K562 (cell line): ENCODE results near the gene SLC26A1. TPM values are rescaled to one million over a fixed set of nuclear protein-coding genes. Genes with fewer than 3 reads are reported as not detected.

Experiments
- ARID1B ChIP-seq: fragments of 450-650 bp; IDR thresholded peaks from 2 replicates; pipeline ENCODE4 v1.6.1; 2016; ENCODE audit warnings: antibody characterized with exemption, mild to moderate bottlenecking, inconsistent platforms
- BHLHE40 ChIP-seq: IDR thresholded peaks from 2 replicates; pipeline ENCODE4 v1.6.1; 2011; ENCODE audit warnings: low read length, improper control_type of control experiment
- BRCA1 ChIP-seq, 2 experiments: fragments of 450-650 bp in 1 of 2; sonication (generic) in 1 of 2; formaldehyde crosslinking in 1 of 2; IDR thresholded peaks; 2 replicates each; pipeline versions ENCODE4 v1.5.0 to v1.6.1; 2017 to 2020; ENCODE audit warnings: mild to moderate bottlenecking in 1 of 2, missing genetic modification reagents in 1 of 2
- CEBPB ChIP-seq: fragments of 450-650 bp; IDR thresholded peaks from 2 replicates; pipeline ENCODE4 v1.6.1; 2016; ENCODE audit warnings: missing genetic modification characterization, missing compliant biosample characterization
- CHD4 ChIP-seq: fragments of 200-600 bp; sonication (generic); IDR thresholded peaks from 3 replicates; pipeline ENCODE4 v1.6.1; 2012; ENCODE audit warnings: low read depth, mild to moderate bottlenecking, mixed read lengths, low read length, inconsistent platforms; ENCODE audit not compliant: insufficient read depth, insufficient replicate concordance, poor library complexity, severe bottlenecking
- COPS2 ChIP-seq: fragments of 450-650 bp; conservative IDR thresholded peaks from 2 replicates; pipeline ENCODE4 v1.6.1; 2016; ENCODE audit warnings: mild to moderate bottlenecking, moderate library complexity
- ELK3 ChIP-seq: fragments of 450-650 bp; formaldehyde crosslinking; IDR thresholded peaks from 2 replicates; pipeline ENCODE4 v1.4.0; 2020; ENCODE audit warnings: mild to moderate bottlenecking
- ERF ChIP-seq: fragments of 450-650 bp; formaldehyde crosslinking; IDR thresholded peaks from 2 replicates; pipeline ENCODE4 v1.4.0; 2020; ENCODE audit warnings: mild to moderate bottlenecking, mixed read lengths
- LARP7 ChIP-seq: fragments of 450-650 bp; IDR thresholded peaks from 2 replicates; pipeline ENCODE4 v1.6.1; 2016
- MED1 ChIP-seq: sonication (generic); formaldehyde crosslinking; IDR thresholded peaks from 2 replicates; pipeline ENCODE4 v1.8.1; 2023; ENCODE audit warnings: missing genetic modification reagents, borderline replicate concordance
- POLR2AphosphoS2 ChIP-seq: IDR thresholded peaks from 2 replicates; pipeline ENCODE4 v1.6.1; 2012; ENCODE audit warnings: low read length, improper control_type of control experiment
- RBM15 ChIP-seq: fragments of 200-400 bp; formaldehyde crosslinking; IDR thresholded peaks from 2 replicates; pipeline ENCODE4 v1.6.1; 2018; ENCODE audit warnings: mild to moderate bottlenecking, low read length, moderate library complexity; ENCODE audit not compliant: insufficient read depth
- ZKSCAN8 ChIP-seq: fragments of 200-800 bp; sonication (Bioruptor generic); IDR thresholded peaks from 2 replicates; pipeline ENCODE4 v1.6.1; 2016; ENCODE audit warnings: missing genetic modification characterization, missing compliant biosample characterization
- ZNF407 ChIP-seq: fragments of 450-650 bp; IDR thresholded peaks from 2 replicates; pipeline ENCODE4 v1.6.1; 2016; ENCODE audit warnings: low read depth
- ZSCAN29 ChIP-seq: fragments of 450-650 bp; IDR thresholded peaks from 2 replicates; pipeline ENCODE4 v1.6.1; 2017
- polyA plus RNA-seq, 8 experiments: library from polyadenylated mRNA; depleted of rRNA in 4 of 8; stranded (reverse) in 5 of 8; unstranded in 3 of 8; fragments of >200 nt; fragmentation: Nextera tagmentation in 2 of 8; fragmentation: Illumina TruSeq in 1 of 8; extraction: Ambion mirVana in 2 of 8; extraction: Trizol in 1 of 8; gene quantifications; 2 replicates each; pipeline versions ENCODE4 v1.2.1 to v1.2.3, GENCODE V29; 2011 to 2014; ENCODE audit warnings: inconsistent platforms in 1 of 8, missing spikeins in 1 of 8
- total RNA-seq, 7 experiments: library from RNA; depleted of rRNA in 6 of 7; stranded (reverse); fragments of >200 nt in 6 of 7; fragmentation: Illumina TruSeq in 2 of 7; extraction: Trizol in 2 of 7; gene quantifications; 2 replicates each; pipeline versions ENCODE4 v1.2.1 to v1.2.3, GENCODE V29; 2011 to 2021; ENCODE audit warnings: low replicate concordance in 1 of 7
- TF ChIP-seq, protein P1 (sequence below): IDR thresholded peaks from 2 replicates; pipeline ENCODE4 v1.6.1; 2011; ENCODE audit warnings: borderline replicate concordance, low read depth, mild to moderate bottlenecking, moderate library complexity, low read length; ENCODE audit not compliant: insufficient read depth, poor library complexity, severe bottlenecking

Gene SLC26A1
- total and polyA plus RNA-seq, 9 of the 15 experiments (the other 6 are each of a cell fraction or from before 2014, with no cell fraction given): 0.11 to 4.2 (median 0.95) TPM

DNA sequence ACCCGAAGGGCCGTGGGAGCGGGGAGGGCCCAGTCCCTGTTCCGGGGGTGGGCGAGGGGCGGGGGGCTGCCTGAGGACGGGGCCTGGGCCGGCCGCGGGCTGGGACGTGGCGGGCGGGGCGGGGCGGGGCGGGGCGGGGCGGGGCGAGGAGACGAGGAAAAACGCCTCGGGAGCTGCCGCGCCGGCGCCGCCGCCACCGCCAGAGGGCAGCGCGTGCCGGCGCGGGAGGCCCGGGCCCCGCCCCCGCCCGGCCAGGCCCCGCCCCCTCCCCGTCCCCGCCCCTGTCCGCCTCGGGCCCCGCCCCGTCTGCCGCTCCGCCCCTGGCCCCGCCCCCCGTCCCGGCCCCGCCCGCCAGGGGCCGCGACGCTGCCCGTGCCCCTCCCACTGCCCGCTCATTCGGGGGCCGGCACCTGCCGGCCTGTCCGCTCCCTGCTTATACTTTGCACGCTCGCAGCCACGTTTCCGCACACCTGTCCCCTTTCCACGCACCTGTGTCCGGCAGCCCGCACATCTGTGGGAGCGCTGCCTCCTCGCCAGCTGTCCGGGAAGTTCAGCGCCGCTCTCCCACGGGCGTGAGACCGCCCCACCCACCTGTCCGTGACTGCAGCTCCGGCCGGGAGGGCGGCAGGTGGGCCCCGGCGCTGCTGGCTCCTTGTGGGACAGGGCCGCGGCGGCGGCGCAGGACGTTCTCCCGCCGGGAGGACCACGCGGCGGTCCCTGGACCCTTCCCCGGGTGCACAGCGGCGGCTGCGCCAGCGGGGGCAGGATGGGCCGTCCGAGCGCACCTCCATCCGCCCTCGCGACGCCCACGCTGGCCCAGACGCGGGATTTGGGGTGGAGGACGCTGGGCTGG is 16.6 kb upstream of the SLC26A1 start (continued):
- TF ChIP-seq ZNF407 (no peak), LARP7 (no peak), POLR2AphosphoS2 (no peak), COPS2 (no peak), ZSCAN29 (no peak), ELK3 (CRISPR knock-in tag) (no peak), BHLHE40 (peak; percentile 68), ERF (CRISPR knock-in tag) (no peak), RBM15 (no peak), MED1 (CRISPR knock-in tag) (no peak), BRCA1 (IDR thresholded peaks at IDR 0.05) (no peak), BRCA1 (CRISPR knock-in tag; IDR thresholded peaks at IDR 0.05) (no peak), CEBPB (tag) (no peak), ARID1B (no peak), CHD4 (no peak), ZKSCAN8 (CRISPR knock-in tag) (no peak)
- TF ChIP-seq, protein P1, sequence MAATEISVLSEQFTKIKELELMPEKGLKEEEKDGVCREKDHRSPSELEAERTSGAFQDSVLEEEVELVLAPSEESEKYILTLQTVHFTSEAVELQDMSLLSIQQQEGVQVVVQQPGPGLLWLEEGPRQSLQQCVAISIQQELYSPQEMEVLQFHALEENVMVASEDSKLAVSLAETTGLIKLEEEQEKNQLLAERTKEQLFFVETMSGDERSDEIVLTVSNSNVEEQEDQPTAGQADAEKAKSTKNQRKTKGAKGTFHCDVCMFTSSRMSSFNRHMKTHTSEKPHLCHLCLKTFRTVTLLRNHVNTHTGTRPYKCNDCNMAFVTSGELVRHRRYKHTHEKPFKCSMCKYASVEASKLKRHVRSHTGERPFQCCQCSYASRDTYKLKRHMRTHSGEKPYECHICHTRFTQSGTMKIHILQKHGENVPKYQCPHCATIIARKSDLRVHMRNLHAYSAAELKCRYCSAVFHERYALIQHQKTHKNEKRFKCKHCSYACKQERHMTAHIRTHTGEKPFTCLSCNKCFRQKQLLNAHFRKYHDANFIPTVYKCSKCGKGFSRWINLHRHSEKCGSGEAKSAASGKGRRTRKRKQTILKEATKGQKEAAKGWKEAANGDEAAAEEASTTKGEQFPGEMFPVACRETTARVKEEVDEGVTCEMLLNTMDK: peak; percentile 73
